Osteoblast (primary cell): ENCODE measurements around the gene MYO5B. TPM values are rescaled to one million over a fixed set of nuclear protein-coding genes. Genes with fewer than 3 reads are reported as not detected.

Source experiments
- DNase-seq: peaks from one replicate; pipeline ENCODE4 v3.0.0; 2011; ENCODE audit warnings: low spot score, mixed read lengths; ENCODE audit not compliant: insufficient read length; ENCODE audit errors: missing footprints
- H2AFZ ChIP-seq: 2 replicates; pipeline ENCODE4 v1.6.0; 2011; ENCODE audit warnings: mild to moderate bottlenecking, low read length
- H3K27ac ChIP-seq: 2 replicates; pipeline ENCODE4 v1.5.1; 2011; ENCODE audit warnings: mild to moderate bottlenecking, low read depth, low read length, moderate library complexity
- H3K27me3 ChIP-seq: 2 replicates; pipeline ENCODE4 v1.6.0; 2012; ENCODE audit warnings: mild to moderate bottlenecking, control low read depth, inconsistent platforms, low read length, moderate library complexity; ENCODE audit not compliant: insufficient read depth
- H3K36me3 ChIP-seq: 2 replicates; pipeline ENCODE4 v1.5.1; 2011; ENCODE audit warnings: mild to moderate bottlenecking, low read length, control low read depth, moderate library complexity; ENCODE audit not compliant: insufficient read depth
- H3K4me1 ChIP-seq: 2 replicates; pipeline ENCODE4 v1.5.1; 2011; ENCODE audit warnings: mild to moderate bottlenecking, low read length, control low read depth, moderate library complexity; ENCODE audit not compliant: insufficient read depth
- H3K4me2 ChIP-seq: 2 replicates; pipeline ENCODE4 v1.6.0; 2011; ENCODE audit warnings: mild to moderate bottlenecking, low read length; ENCODE audit not compliant: insufficient read depth
- H3K4me3 ChIP-seq: fragments of 200-600 bp; sonication (generic); 3 replicates; pipeline ENCODE4 v1.5.1; 2012; ENCODE audit warnings: mild to moderate bottlenecking, low read length, inconsistent platforms; ENCODE audit not compliant: insufficient read depth
- H3K79me2 ChIP-seq: 2 replicates; pipeline ENCODE4 v1.6.0; 2012; ENCODE audit warnings: mild to moderate bottlenecking, low read length, control low read depth, inconsistent platforms; ENCODE audit not compliant: insufficient read depth
- H3K9me3 ChIP-seq: 2 replicates; pipeline ENCODE4 v1.5.1; 2011; ENCODE audit warnings: low read depth, low read length, control low read depth
- H4K20me1 ChIP-seq: 2 replicates; pipeline ENCODE4 v1.6.0; 2012; ENCODE audit warnings: mild to moderate bottlenecking, low read length, control low read depth; ENCODE audit not compliant: insufficient read depth
- total RNA-seq: library from RNA; depleted of rRNA; stranded (reverse); fragments of >200 nt; gene quantifications from 2 replicates; pipeline ENCODE4 v1.2.3, GENCODE V29; 2012
- TF ChIP-seq, protein P1 (sequence below): IDR thresholded peaks from 2 replicates; pipeline ENCODE4 v1.5.1; 2011; ENCODE audit warnings: mild to moderate bottlenecking, low read depth, low read length, moderate library complexity; ENCODE audit errors: extremely low read depth

MYO5B gene
- total RNA-seq, 1 donor, result 0.36 TPM

DNA sequence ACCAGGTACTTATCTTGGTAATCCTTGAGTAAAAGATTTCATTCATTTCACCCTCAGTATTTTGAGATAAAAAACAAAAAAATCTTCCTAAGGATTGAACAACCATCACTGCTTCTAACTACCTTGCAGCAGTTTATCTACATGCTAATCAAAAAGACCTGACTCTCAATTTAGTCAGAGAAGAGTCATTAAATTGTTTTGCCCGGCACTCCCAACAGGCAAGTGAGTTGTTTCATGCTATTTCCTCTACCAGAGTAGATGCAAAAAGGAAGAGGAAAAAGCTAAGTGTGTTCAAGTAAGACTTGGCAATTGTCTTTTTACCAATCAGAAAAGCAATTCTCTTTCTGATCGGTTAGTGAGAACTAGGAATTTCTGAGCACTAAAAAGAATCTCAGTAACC lies 39.5 kb downstream of the MYO5B start:
- Histone ChIP-seq H3K79me2 (no peaks in the 10 kb centered on the region), H3K4me2 (no peak overlapping the region), H3K4me1 (no peaks in the 10 kb centered on the region), H2AFZ (no peak overlapping the region), H3K9me3 (no peaks in the 10 kb centered on the region), H3K36me3 (no peaks in the 10 kb centered on the region), H3K27me3 (no peaks in the 10 kb centered on the region), H3K27ac (no peak overlapping the region), H3K4me3 (no peak overlapping the region), H4K20me1 (no peaks in the 10 kb centered on the region)
- TF ChIP-seq, protein P1, sequence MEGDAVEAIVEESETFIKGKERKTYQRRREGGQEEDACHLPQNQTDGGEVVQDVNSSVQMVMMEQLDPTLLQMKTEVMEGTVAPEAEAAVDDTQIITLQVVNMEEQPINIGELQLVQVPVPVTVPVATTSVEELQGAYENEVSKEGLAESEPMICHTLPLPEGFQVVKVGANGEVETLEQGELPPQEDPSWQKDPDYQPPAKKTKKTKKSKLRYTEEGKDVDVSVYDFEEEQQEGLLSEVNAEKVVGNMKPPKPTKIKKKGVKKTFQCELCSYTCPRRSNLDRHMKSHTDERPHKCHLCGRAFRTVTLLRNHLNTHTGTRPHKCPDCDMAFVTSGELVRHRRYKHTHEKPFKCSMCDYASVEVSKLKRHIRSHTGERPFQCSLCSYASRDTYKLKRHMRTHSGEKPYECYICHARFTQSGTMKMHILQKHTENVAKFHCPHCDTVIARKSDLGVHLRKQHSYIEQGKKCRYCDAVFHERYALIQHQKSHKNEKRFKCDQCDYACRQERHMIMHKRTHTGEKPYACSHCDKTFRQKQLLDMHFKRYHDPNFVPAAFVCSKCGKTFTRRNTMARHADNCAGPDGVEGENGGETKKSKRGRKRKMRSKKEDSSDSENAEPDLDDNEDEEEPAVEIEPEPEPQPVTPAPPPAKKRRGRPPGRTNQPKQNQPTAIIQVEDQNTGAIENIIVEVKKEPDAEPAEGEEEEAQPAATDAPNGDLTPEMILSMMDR, result no peak
- no peak for DNase-seq

DNA sequence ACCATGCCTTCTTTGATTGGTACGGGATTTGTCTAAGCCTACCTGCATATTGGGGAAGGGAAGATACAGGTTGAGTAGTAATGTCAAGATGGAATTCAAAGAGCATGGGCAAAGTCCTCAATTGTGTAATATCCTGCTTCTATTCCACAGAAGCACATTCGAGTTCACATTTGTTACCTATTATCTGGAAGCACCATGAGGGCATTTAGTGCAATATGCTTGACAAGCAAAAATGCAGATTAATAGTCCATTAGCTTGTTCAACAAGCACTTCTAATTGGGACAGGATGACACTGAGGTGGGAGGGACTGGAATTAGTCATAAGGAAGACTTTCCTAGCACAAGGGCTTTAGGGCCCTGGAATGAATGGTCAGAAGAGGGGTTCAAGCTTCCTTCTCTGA lies 40.5 kb downstream of the MYO5B start:
- Histone ChIP-seq H3K9me3 (no peaks in the 10 kb centered on the region), H3K27ac (no peak overlapping the region), H3K4me1 (no peaks in the 10 kb centered on the region), H3K27me3 (no peaks in the 10 kb centered on the region), H3K4me2 (no peak overlapping the region), H2AFZ (no peak overlapping the region), H3K79me2 (no peaks in the 10 kb centered on the region), H3K4me3 (no peak overlapping the region), H3K36me3 (no peaks in the 10 kb centered on the region), H4K20me1 (no peaks in the 10 kb centered on the region)
- TF ChIP-seq, protein P1, result no peak
- DNase-seq, result no peak

DNA sequence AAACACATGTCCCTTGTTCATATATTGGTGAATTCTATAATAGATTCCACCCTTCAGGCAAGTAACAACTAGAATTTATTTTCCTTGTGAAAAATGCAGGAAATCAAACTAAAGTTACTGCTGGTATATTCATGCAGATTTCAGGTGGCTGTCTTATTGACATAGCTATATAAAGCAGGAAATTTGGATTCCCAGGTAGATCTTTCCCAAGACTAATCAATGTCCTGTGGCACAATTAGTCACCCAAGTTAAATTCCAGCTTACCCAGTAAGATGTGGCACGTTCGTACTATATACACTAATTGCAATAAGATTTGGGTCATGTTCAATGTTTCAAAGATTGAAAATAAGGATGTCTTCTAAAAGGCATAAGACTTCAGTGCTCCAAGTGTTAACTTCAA lies 42.0 kb downstream of the MYO5B start:
- H3K9me3 ChIP-seq, result no peaks in the 10 kb centered on the region
- no peaks in the 10 kb centered on the region for H3K36me3 ChIP-seq
- H3K27me3 ChIP-seq, result no peaks in the 10 kb centered on the region
- no peak overlapping the region for H3K27ac ChIP-seq
- H3K4me3 ChIP-seq, result no peak overlapping the region
- TF ChIP-seq, protein P1, result no peak
- H3K4me1 ChIP-seq, result no peaks in the 10 kb centered on the region
- no peaks in the 10 kb centered on the region for H4K20me1 ChIP-seq
- DNase-seq, result no peak
- H3K4me2 ChIP-seq, result no peak overlapping the region
- H2AFZ ChIP-seq, result no peak overlapping the region
- H3K79me2 ChIP-seq, result no peaks in the 10 kb centered on the region

DNA sequence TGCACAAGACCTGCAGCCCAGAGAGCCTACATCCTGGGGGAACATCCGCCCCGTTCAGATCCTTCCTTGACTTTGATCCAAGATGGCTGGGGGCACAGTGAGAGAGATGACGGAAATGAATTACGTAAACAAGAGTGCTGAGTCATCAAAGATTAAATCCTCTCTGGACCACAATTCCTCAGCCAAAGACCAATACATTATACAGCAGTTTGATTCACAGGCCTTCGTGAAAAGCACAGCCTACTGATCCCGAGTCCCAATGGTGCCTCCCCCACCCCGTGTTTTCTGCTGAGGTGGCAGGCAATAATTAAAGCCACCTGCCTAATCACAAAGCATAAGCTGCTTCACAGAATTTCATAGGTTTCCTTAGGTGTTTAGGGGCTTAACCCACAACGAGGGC lies 43.0 kb downstream of the MYO5B start:
- no peaks in the 10 kb centered on the region for H3K27me3 ChIP-seq
- DNase-seq, result no peak
- H3K27ac ChIP-seq, result no peak overlapping the region
- TF ChIP-seq, protein P1, result no peak
- H3K9me3 ChIP-seq, result no peaks in the 10 kb centered on the region
- no peaks in the 10 kb centered on the region for H3K79me2 ChIP-seq
- H3K4me1 ChIP-seq, result no peaks in the 10 kb centered on the region
- no peak overlapping the region for H2AFZ ChIP-seq
- no peaks in the 10 kb centered on the region for H3K36me3 ChIP-seq
- no peak overlapping the region for H3K4me3 ChIP-seq
- no peaks in the 10 kb centered on the region for H4K20me1 ChIP-seq
- no peak overlapping the region for H3K4me2 ChIP-seq
